Ovary (tissue), 9 donors: Measurements from ENCODE around the gene TMUB1. TPM values are rescaled to one million over a fixed set of nuclear protein-coding genes. Genes with fewer than 3 reads are reported as not detected.
A peak's percentile ranks its signal among the peaks of the same experiment; 100 is the strongest.

Experiments
- DNase-seq, 5 donors: peaks; one replicate each; pipeline ENCODE4 v3.0.0-alpha.2; 2019 to 2020
- H3K27ac ChIP-seq, 2 donors: fragments of 200-600 bp; one replicate each; pipeline versions ENCODE4 v1.5.1 to v1.8.0; 2019 to 2022
- H3K27me3 ChIP-seq: fragments of 200-600 bp; one replicate; pipeline ENCODE4 v1.8.0; 2022
- H3K36me3 ChIP-seq: fragments of 200-600 bp; sonication (generic); one replicate; pipeline ENCODE4 v1.5.1; 2019
- H3K4me1 ChIP-seq: one replicate; pipeline ENCODE4 v1.8.1; 2013; ENCODE audit warnings: mild to moderate bottlenecking, moderate library complexity; ENCODE audit not compliant: insufficient read depth
- H3K4me3 ChIP-seq: fragments of 200-600 bp; sonication (generic); one replicate; pipeline ENCODE4 v1.5.1; 2017
- H3K9me3 ChIP-seq, 2 donors: fragments of 200-600 bp in 1 of 2; sonication (generic) in 1 of 2; one replicate each; pipeline versions ENCODE4 v1.5.1 to v1.8.1; 2013 to 2019; ENCODE audit warnings: mild to moderate bottlenecking in 1 of 2, moderate library complexity in 1 of 2
- EP300 ChIP-seq: sonication (generic); formaldehyde crosslinking; IDR thresholded peaks from one replicate; pipeline ENCODE4 v1.6.1; 2017; ENCODE audit warnings: antibody characterized with exemption
- POLR2A ChIP-seq: fragments of 450-650 bp; IDR thresholded peaks from one replicate; pipeline ENCODE4 v1.6.1; 2017; ENCODE audit warnings: antibody characterized with exemption, mild to moderate bottlenecking, moderate library complexity
- WGBS, 3 donors: extraction: QIAGEN DNeasy Blood & Tissue Kit in 1 of 3; methylation state at CpG; one replicate each; pipeline versions ENCODE4 v1.1.5 to v1.1.7; 2013 to 2017; 5-methylcytosine and 5-hydroxymethylcytosine counted together
- intact Hi-C, 4 donors: fragments of 100-400 bp; cut with DNase I; formaldehyde crosslinking; loops; one replicate each; pipeline versions ENCODE4 v1.11.0 to v1.15.1; 2022 to 2023
- polyA plus RNA-seq, 2 donors: library from polyadenylated mRNA; stranded (reverse); fragments of 200-250 nt in 1 of 2; fragments of 350-450 nt in 1 of 2; fragmentation: Illumina TruSeq in 1 of 2; extraction: RNeasy Lipid Tissue Mini Kit (QIAGEN cat#74804) in 1 of 2; gene quantifications; one replicate each; pipeline ENCODE4 v1.2.3, GENCODE V29; 2013 to 2014
- total RNA-seq, 7 donors: library from RNA; depleted of rRNA in 2 of 7; stranded (reverse); fragments of >200 nt in 2 of 7; fragmentation: NEBNext Ultra II Directional in 3 of 7; extraction: Animal tissue kit (Norgen Biotek cat#: 25700) in 3 of 7; gene quantifications; one replicate each; pipeline versions ENCODE4 v1.1.0 to v1.2.4, GENCODE V29; 2016 to 2023
- TF ChIP-seq, protein P1 (sequence below), 3 donors: fragments of 450-650 bp in 2 of 3; fragments of 200-600 bp in 1 of 3; IDR thresholded peaks; one replicate each; pipeline versions ENCODE4 v1.5.1 to v1.8.0; 2016 to 2022; ENCODE audit warnings: antibody characterized with exemption in 3 of 3, mild to moderate bottlenecking in 1 of 3
- donor health status: DM: no; HTN: no; CAD: no; lungs with moderate emphysema.
- donor health status: DM: no; HTN: no; CAD: no.
- donor health status: Bipolar disorder and iron deficiency.
- donor health status: DM: yes; HTN: yes; CAD: no.
- donor health status: DM: no; HTN: no; CAD: no.
- donor health status: DM: yes; HTN: yes; CAD: no.

TMUB1 gene
- total and polyA plus RNA-seq, 9 donors = 1.9 to 40.3 (median 28.8) TPM

DNA sequence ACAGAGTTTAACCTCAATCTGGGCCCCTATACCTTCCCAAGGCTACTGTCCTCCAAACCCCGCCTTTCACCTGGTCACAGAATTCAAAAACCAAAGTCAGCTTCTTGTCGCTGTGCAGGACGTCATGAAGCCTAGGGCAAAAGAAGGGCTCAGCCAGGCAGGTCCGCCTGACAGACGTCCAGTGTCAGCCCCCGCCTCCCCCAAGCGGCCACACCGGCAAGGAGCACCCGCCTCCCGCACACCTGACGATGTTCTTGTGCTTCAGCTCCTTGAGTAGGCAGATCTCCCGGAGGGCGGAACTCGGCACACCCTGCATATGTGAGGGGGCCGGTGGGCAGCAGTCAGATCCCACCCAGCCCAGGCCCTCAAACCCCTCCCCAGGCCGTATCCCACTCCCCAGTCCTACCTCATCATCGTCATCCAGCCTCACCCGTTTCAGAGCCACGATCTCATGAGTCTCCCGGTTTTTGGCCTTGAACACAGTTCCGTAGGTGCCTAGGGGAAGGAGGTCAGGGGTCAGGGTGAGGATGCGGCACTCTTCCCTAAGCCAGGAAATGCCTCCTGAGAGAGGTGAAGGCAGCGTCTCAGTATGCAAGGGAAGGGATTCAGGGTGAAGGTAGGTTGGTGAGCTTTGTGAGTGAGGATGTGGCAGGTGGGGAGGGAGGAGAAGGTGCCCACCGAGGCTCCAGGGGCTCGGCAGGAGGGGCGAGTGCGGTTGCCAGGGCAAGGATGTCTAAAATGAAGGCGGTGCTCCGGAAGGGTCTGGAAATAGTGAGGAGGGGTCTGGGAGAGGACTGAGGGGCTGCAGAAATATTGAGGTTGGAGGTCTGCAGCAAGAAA lies 26.4 kb downstream of the TMUB1 start:
- WGBS, 3 donors = 26 to 28% (median 27%) methylated on average over 29 of the region's 29 CpGs
- Histone ChIP-seq H3K36me3 (no peaks in the 10 kb centered on the region), H3K9me3 (no peaks in the 10 kb centered on the region), H3K4me1 (peaks cover 17% of the 10 kb centered on the region), H3K4me3 (peak overlapping the region; percentile 81), H3K27me3 (no peaks in the 10 kb centered on the region), H3K27ac (no peak overlapping the region)
- peak in 4 of 5 donors; percentile 30 to 61 (median 60) for DNase-seq
- TF ChIP-seq EP300 (no peak), POLR2A (no peak)
- TF ChIP-seq, protein P1, sequence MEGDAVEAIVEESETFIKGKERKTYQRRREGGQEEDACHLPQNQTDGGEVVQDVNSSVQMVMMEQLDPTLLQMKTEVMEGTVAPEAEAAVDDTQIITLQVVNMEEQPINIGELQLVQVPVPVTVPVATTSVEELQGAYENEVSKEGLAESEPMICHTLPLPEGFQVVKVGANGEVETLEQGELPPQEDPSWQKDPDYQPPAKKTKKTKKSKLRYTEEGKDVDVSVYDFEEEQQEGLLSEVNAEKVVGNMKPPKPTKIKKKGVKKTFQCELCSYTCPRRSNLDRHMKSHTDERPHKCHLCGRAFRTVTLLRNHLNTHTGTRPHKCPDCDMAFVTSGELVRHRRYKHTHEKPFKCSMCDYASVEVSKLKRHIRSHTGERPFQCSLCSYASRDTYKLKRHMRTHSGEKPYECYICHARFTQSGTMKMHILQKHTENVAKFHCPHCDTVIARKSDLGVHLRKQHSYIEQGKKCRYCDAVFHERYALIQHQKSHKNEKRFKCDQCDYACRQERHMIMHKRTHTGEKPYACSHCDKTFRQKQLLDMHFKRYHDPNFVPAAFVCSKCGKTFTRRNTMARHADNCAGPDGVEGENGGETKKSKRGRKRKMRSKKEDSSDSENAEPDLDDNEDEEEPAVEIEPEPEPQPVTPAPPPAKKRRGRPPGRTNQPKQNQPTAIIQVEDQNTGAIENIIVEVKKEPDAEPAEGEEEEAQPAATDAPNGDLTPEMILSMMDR (IDR thresholded peaks at IDR 0.05) = no peak
- intact Hi-C loops = no loop called here

DNA sequence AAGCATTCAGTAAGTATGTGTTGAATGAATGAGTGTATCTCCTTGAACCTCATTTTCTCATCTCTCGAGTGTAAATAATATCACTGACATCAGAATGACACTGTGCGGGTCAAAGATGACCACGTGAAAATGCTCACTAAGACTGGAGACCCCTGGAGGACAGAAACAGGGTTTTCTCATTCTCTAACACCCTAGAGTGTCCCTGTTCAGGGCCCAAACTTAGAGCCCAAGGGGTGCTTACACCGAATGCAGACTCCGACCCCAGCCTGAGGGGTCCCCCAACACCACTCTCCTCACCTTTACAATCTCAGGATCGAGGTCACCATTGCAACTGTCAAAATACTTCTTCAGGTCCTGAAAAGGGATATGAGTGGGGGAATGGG lies 27.0 kb downstream of the TMUB1 start:
- Histone ChIP-seq H3K4me1 (peaks cover 12% of the 10 kb centered on the region), H3K36me3 (no peaks in the 10 kb centered on the region)
- intact Hi-C loops = no loop called here

DNA sequence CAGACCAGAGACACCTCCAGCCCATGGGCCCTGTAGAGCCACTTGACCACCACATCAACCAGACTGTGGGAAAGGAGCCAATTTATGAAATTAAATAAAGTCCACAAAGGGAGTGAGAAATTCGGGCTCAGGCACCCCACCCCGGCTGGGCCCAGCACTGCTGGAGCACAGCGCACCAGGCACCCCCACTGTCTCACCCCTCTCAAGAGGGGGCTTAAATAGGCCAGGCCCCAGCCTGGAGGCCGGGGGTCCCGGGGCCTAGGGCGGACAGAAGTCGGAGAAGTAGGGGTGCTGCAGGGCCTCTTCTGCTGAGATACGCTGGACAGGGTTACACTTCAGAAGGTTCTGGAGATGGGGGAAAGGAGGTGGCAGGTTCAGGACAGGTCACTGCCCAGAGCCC lies 29.5 kb downstream of the TMUB1 start:
- intact Hi-C loops = no loop called here
- H3K4me1 ChIP-seq = peaks cover 6% of the 10 kb centered on the region
- WGBS, 3 donors = 88 to 96% (median 94%) methylated on average over 8 of the region's 8 CpGs
- no peak for DNase-seq
- no peaks in the 10 kb centered on the region for H3K36me3 ChIP-seq
- no peak for TF ChIP-seq EP300
- TF ChIP-seq POLR2A = no peak
- TF ChIP-seq, protein P1 (IDR thresholded peaks at IDR 0.05) = no peak
- no peak overlapping the region for H3K27ac ChIP-seq
- no peaks in the 10 kb centered on the region for H3K27me3 ChIP-seq
- H3K4me3 ChIP-seq = no peak overlapping the region
- no peaks in the 10 kb centered on the region for H3K9me3 ChIP-seq

More for the DNA sequence above, 27.0 kb downstream of the TMUB1 start:
- WGBS, 3 donors = 83 to 88% (median 84%) methylated on average over 6 of the region's 6 CpGs
- no peak for DNase-seq
- Histone ChIP-seq H3K4me3 (no peak overlapping the region), H3K27ac (no peak overlapping the region), H3K9me3 (no peaks in the 10 kb centered on the region), H3K27me3 (no peaks in the 10 kb centered on the region)
- TF ChIP-seq EP300 (no peak), POLR2A (no peak)
- TF ChIP-seq, protein P1 (IDR thresholded peaks at IDR 0.05) = no peak

DNA sequence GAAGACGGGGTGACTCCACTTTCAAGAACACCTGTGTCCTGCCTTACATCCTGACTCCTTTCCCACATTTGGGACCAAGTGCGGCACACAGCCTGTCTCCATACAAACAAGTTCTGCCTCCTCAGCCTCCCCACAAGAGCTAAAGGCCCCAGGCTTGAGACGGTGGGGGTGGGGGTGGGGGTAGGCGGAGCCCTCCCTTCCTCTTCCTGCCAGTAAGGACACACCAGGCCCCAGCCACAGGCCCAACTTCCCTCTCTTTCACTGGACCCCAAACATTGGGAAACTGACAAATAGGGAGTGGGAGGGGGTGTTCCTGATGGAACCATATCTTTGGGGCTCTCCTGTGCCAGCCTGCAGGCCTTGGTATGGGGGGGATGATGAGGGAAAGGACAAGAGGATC lies 30.2 kb downstream of the TMUB1 start:
- Histone ChIP-seq H3K36me3 (no peaks in the 10 kb centered on the region), H3K27me3 (no peaks in the 10 kb centered on the region), H3K4me3 (no peak overlapping the region), H3K9me3 (no peaks in the 10 kb centered on the region), H3K27ac (no peak overlapping the region), H3K4me1 (peaks cover 6% of the 10 kb centered on the region)
- intact Hi-C loops = no loop called here
- TF ChIP-seq POLR2A (no peak), EP300 (no peak)
- TF ChIP-seq, protein P1 (IDR thresholded peaks at IDR 0.05) = no peak
- 72 to 81% (median 80%) methylated on average over 4 of the region's 4 CpGs for WGBS, 3 donors
- DNase-seq = no peak
